Natural killer cell (primary cell): ENCODE data around the gene METTL5. TPM values are rescaled to one million over a fixed set of nuclear protein-coding genes. Genes with fewer than 3 reads are reported as not detected.

Experiments used
- ATAC-seq, 3 donors: fragments of 150-1000 bp in 2 of 3; fragments of 200-7000 bp in 1 of 3; cut with Tn5 transposase; 1 replicate in 1 of 3; 2 replicates in 2 of 3; pipeline ENCODE4 v1.10.0; 2021; ENCODE audit warnings: mild to moderate bottlenecking in 2 of 3, moderate library complexity in 2 of 3
- DNase-seq, 2 donors: peaks; one replicate each; pipeline versions ENCODE4 v3.0.0 to v3.0.0-alpha.2; 2013 to 2021; ENCODE audit warnings: mixed read lengths in 1 of 2
- H3K27ac ChIP-seq: one replicate; pipeline ENCODE4 v1.5.1; 2013; ENCODE audit warnings: mild to moderate bottlenecking, low read length
- H3K27me3 ChIP-seq: one replicate; pipeline ENCODE4 v1.6.1; 2013; ENCODE audit warnings: low read length; ENCODE audit not compliant: control insufficient read depth, insufficient read depth
- H3K36me3 ChIP-seq: one replicate; pipeline ENCODE4 v1.6.1; 2013; ENCODE audit warnings: low read length; ENCODE audit not compliant: control insufficient read depth, insufficient read depth
- H3K4me1 ChIP-seq: one replicate; pipeline ENCODE4 v1.6.1; 2013; ENCODE audit warnings: low read length; ENCODE audit not compliant: control insufficient read depth, insufficient read depth
- H3K4me3 ChIP-seq: one replicate; pipeline ENCODE4 v1.5.1; 2013; ENCODE audit warnings: low read length
- H3K9me3 ChIP-seq: one replicate; pipeline ENCODE4 v1.6.1; 2013; ENCODE audit warnings: low read length; ENCODE audit not compliant: control insufficient read depth, insufficient read depth
- H3K27ac Mint-ChIP-seq, 2 donors: one replicate each; pipeline ENCODE4 v1.8.0; 2022; ENCODE audit warnings: mild to moderate bottlenecking in 2 of 2, mixed read lengths in 2 of 2, moderate library complexity in 1 of 2
- H3K27me3 Mint-ChIP-seq, 2 donors: one replicate each; pipeline ENCODE4 v1.8.0; 2022; ENCODE audit warnings: low read depth in 2 of 2, mixed read lengths in 2 of 2
- H3K36me3 Mint-ChIP-seq: one replicate; pipeline ENCODE4 v1.8.0; 2022; ENCODE audit warnings: mixed read lengths
- H3K4me1 Mint-ChIP-seq, 2 donors: one replicate each; pipeline ENCODE4 v1.8.0; 2022; ENCODE audit warnings: mixed read lengths in 2 of 2
- H3K4me3 Mint-ChIP-seq: one replicate; pipeline ENCODE4 v1.8.0; 2022; ENCODE audit warnings: mild to moderate bottlenecking, moderate library complexity, mixed read lengths
- H3K9me3 Mint-ChIP-seq, 2 donors: one replicate each; pipeline ENCODE4 v1.8.0; 2022; ENCODE audit warnings: mixed read lengths in 2 of 2
- CTCF ChIP-seq: fragments of 200-600 bp; IDR thresholded peaks from one replicate; pipeline ENCODE4 v1.8.0; 2022; ENCODE audit warnings: antibody characterized with exemption
- WGBS: methylation state at CpG from one replicate; pipeline ENCODE4 v1.1.7; 2013; ENCODE audit warnings: missing lambda C conversion rate; ENCODE audit not compliant: insufficient coverage; 5-methylcytosine and 5-hydroxymethylcytosine counted together
- intact Hi-C: fragments of 100-400 bp; cut with micrococcal nuclease; formaldehyde crosslinking; loops from one replicate; pipeline ENCODE4 v1.14.2; 2022
- total RNA-seq, 4 donors: library from RNA; stranded (reverse); fragments of 120-200 nt in 1 of 4; gene quantifications; one replicate each; pipeline versions ENCODE4 v1.2.3 to v1.2.4, GENCODE V29; 2013 to 2022

METTL5 gene
- total RNA-seq, 3 donors from 2014 or later (not counting 1 experiment from before 2014, with no cell fraction given): 14.7 to 28.2 (median 21.3) TPM

GRCh38 chr2:169775765-169776164 is 48.9 kb downstream of the METTL5 start:
- no peaks in the 10 kb centered on the region for H3K9me3 Mint-ChIP-seq
- Histone ChIP-seq H3K9me3 (no peaks in the 10 kb centered on the region), H3K27me3 (no peaks in the 10 kb centered on the region), H3K36me3 (no peaks in the 10 kb centered on the region), H3K4me1 (no peaks in the 10 kb centered on the region), H3K27ac (no peak overlapping the region), H3K4me3 (no peak overlapping the region)
- no peak for DNase-seq
- intact Hi-C loops: no loop called here
- H3K4me1 Mint-ChIP-seq: no peaks in the 10 kb centered on the region
- H3K27ac Mint-ChIP-seq: no peak overlapping the region
- peaks cover 3 to 16% of the 10 kb centered on the region in 2 donors for H3K27me3 Mint-ChIP-seq
- WGBS: 42% methylated on average over 2 of the region's 2 CpGs
- no peaks in the 10 kb centered on the region for H3K36me3 Mint-ChIP-seq
- TF ChIP-seq CTCF: no peak
- no peak overlapping the region for H3K4me3 Mint-ChIP-seq
- ATAC-seq: no peak

GRCh38 chr2:169775354-169775753 is 49.4 kb downstream of the METTL5 start:
- Mint-ChIP-seq H3K4me3 (no peak overlapping the region), H3K27me3 (peaks cover 3 to 16% of the 10 kb centered on the region in 2 donors), H3K36me3 (no peaks in the 10 kb centered on the region), H3K27ac (no peak overlapping the region), H3K4me1 (no peaks in the 10 kb centered on the region), H3K9me3 (no peaks in the 10 kb centered on the region)
- H3K27ac ChIP-seq: no peak overlapping the region
- 89% methylated on average over 3 of the region's 3 CpGs for WGBS
- ATAC-seq: no peak
- intact Hi-C loops: no loop called here
- no peak overlapping the region for H3K4me3 ChIP-seq
- DNase-seq: no peak
- no peaks in the 10 kb centered on the region for H3K4me1 ChIP-seq
- H3K36me3 ChIP-seq: no peaks in the 10 kb centered on the region
- no peaks in the 10 kb centered on the region for H3K27me3 ChIP-seq
- H3K9me3 ChIP-seq: no peaks in the 10 kb centered on the region
- TF ChIP-seq CTCF: no peak

- Histone ChIP-seq H3K9me3 (no peaks in the 10 kb centered on the region), H3K36me3 (no peaks in the 10 kb centered on the region), H3K27me3 (peaks cover 13% of the 10 kb centered on the region), H3K4me3 (no peak overlapping the region), H3K27ac (no peak overlapping the region), H3K4me1 (peaks cover 14% of the 10 kb centered on the region)
- intact Hi-C loops: no loop called here
- no peak for ATAC-seq
- Mint-ChIP-seq H3K4me1 (peaks cover 2 to 5% of the 10 kb centered on the region in 2 donors), H3K27ac (no peak overlapping the region), H3K9me3 (no peaks in the 10 kb centered on the region), H3K27me3 (peaks cover 5 to 20% of the 10 kb centered on the region in 2 donors), H3K36me3 (no peaks in the 10 kb centered on the region), H3K4me3 (no peak overlapping the region)
- DNase-seq: no peak
- 100% methylated on average over 1 of the region's 2 CpGs for WGBS
- no peak for TF ChIP-seq CTCF
Measured at GRCh38 chr2:169772651-169773050, 52.1 kb downstream of the METTL5 start.

GRCh38 chr2:169771612-169772011 is 53.1 kb downstream of the METTL5 start:
- no peak overlapping the region for H3K27ac Mint-ChIP-seq
- Histone ChIP-seq H3K4me1 (peaks cover 17% of the 10 kb centered on the region), H3K27ac (no peak overlapping the region), H3K4me3 (no peak overlapping the region), H3K27me3 (peaks cover 14% of the 10 kb centered on the region), H3K36me3 (no peaks in the 10 kb centered on the region), H3K9me3 (no peaks in the 10 kb centered on the region)
- intact Hi-C loops: no loop called here
- no peaks in the 10 kb centered on the region for H3K9me3 Mint-ChIP-seq
- H3K4me3 Mint-ChIP-seq: no peak overlapping the region
- peaks cover 8 to 12% of the 10 kb centered on the region in 2 donors for H3K4me1 Mint-ChIP-seq
- DNase-seq: no peak
- no peaks in the 10 kb centered on the region for H3K36me3 Mint-ChIP-seq
- TF ChIP-seq CTCF: no peak
- H3K27me3 Mint-ChIP-seq: peaks cover 5 to 31% of the 10 kb centered on the region in 2 donors
- no peak for ATAC-seq
- WGBS: 98% methylated on average over 2 of the region's 2 CpGs
